Measurements from ENCODE around the gene MESP2. TPM values are rescaled to one million over a fixed set of nuclear protein-coding genes. Genes with fewer than 3 reads are reported as not detected.

Gene MESP2
- total and polyA plus RNA-seq, 3 donors from 2014 or later = 1.3 to 2.9 (median 2.2) TPM

- H3K36me3 ChIP-seq (ENCODE audit: low read depth, missing control alignments) = no peaks in the 10 kb centered on the region
- H3K4me1 ChIP-seq = peaks cover 7% of the 10 kb centered on the region
- no peaks in the 10 kb centered on the region for H3K27me3 ChIP-seq
- intact Hi-C loops (cut with DNase I; ENCODE audit: low total_unique reads) = no loop called here
- DNase-seq = no peak
- H3K27ac ChIP-seq = peak overlapping the region in 1 of 2 donors; percentile 64
- H3K4me3 ChIP-seq = peak overlapping the region; percentile 52
- TF ChIP-seq CTCF (IDR thresholded peaks at IDR 0.05) = no peak
- no peak for TF ChIP-seq POLR2A (IDR thresholded peaks at IDR 0.05)
- 70 to 72% methylated on average over 4 to 14 of the region's 14 CpGs for WGBS, 2 donors
- H3K9me3 ChIP-seq = no peaks in the 10 kb centered on the region
Measured at GRCh38 chr15:89775815-89776214, 317 bp upstream of the MESP2 start.

- 34 to 42% methylated on average over 16 to 25 of the region's 25 CpGs for WGBS, 2 donors
- peak overlapping the region; percentile 52 for H3K4me3 ChIP-seq
Measured at GRCh38 chr15:89777073-89777751, 1.1 kb downstream of the MESP2 start.

GRCh38 chr15:89777782-89778380 is 1.7 kb downstream of the MESP2 start:
- intact Hi-C loops (cut with DNase I; ENCODE audit: low total_unique reads) = no loop called here
- no peak for DNase-seq

More at GRCh38 chr15:89777073-89777751, 1.1 kb downstream of the MESP2 start:
- no peaks in the 10 kb centered on the region for H3K27me3 ChIP-seq
- no peak for DNase-seq
- no peaks in the 10 kb centered on the region for H3K36me3 ChIP-seq (ENCODE audit: low read depth, missing control alignments)
- H3K4me1 ChIP-seq = peaks cover 7% of the 10 kb centered on the region
- intact Hi-C loops (cut with DNase I; ENCODE audit: low total_unique reads) = no loop called here
- TF ChIP-seq POLR2A (IDR thresholded peaks at IDR 0.05) (no peak), CTCF (IDR thresholded peaks at IDR 0.05) (no peak)
- H3K27ac ChIP-seq = peak overlapping the region in 1 of 2 donors; percentile 64
- H3K9me3 ChIP-seq = no peaks in the 10 kb centered on the region

GRCh38 chr15:89778861-89779260 is 2.7 kb downstream of the MESP2 start:
- H3K27me3 ChIP-seq = no peaks in the 10 kb centered on the region
- intact Hi-C loops (cut with DNase I; ENCODE audit: low total_unique reads) = no loop called here
- WGBS, 2 donors = 92 to 100% methylated on average over 3 to 4 of the region's 4 CpGs

More at GRCh38 chr15:89777782-89778380, 1.7 kb downstream of the MESP2 start:
- peaks cover 7% of the 10 kb centered on the region for H3K4me1 ChIP-seq
- 85 to 92% methylated on average over 7 to 10 of the region's 10 CpGs for WGBS, 2 donors
- no peaks in the 10 kb centered on the region for H3K27me3 ChIP-seq
- H3K4me3 ChIP-seq = no peak overlapping the region
- H3K9me3 ChIP-seq = no peaks in the 10 kb centered on the region
- TF ChIP-seq CTCF (IDR thresholded peaks at IDR 0.05) (no peak), POLR2A (IDR thresholded peaks at IDR 0.05) (no peak)
- no peaks in the 10 kb centered on the region for H3K36me3 ChIP-seq (ENCODE audit: low read depth, missing control alignments)
- no peak overlapping the region for H3K27ac ChIP-seq

More at GRCh38 chr15:89778861-89779260, 2.7 kb downstream of the MESP2 start:
- DNase-seq = no peak
- H3K36me3 ChIP-seq (ENCODE audit: low read depth, missing control alignments) = no peaks in the 10 kb centered on the region
- H3K9me3 ChIP-seq = no peaks in the 10 kb centered on the region
- no peak for TF ChIP-seq POLR2A (IDR thresholded peaks at IDR 0.05)
- TF ChIP-seq CTCF (IDR thresholded peaks at IDR 0.05) = no peak
- no peak overlapping the region for H3K4me3 ChIP-seq
- H3K27ac ChIP-seq = no peak overlapping the region
- H3K4me1 ChIP-seq = peaks cover 7% of the 10 kb centered on the region
